Activated CD4-positive, alpha-beta T cell treated with anti-CD3 and anti-CD28 coated beads for 36 hours (primary cell): Measurements from ENCODE around the gene VGLL3. TPM values are rescaled to one million over a fixed set of nuclear protein-coding genes. Genes with fewer than 3 reads are reported as not detected.
"Not testable (repeated sequence)": the region's sequence is repeated elsewhere in the genome, so short reads cannot be mapped to it uniquely, and the experiment has no call there.

ENCODE experiments used
- ATAC-seq: fragments of 200-7000 bp; cut with Tn5 transposase; one replicate; pipeline ENCODE4 v1.10.0; 2021; ENCODE audit warnings: mild to moderate bottlenecking, moderate library complexity
- CTCF ChIA-PET: fragments of 350-600 bp; sonication (Branson Sonifier 250); formaldehyde crosslinking; loops from one replicate; lab custom pipeline; 2021; ENCODE audit warnings: antibody characterized with exemption; lab: Charles Lee
- POLR2A ChIA-PET: fragments of 350-600 bp; sonication (Branson Sonifier 250); formaldehyde crosslinking; loops from one replicate; lab custom pipeline; 2021; ENCODE audit warnings: antibody characterized with exemption, inconsistent platforms; lab: Charles Lee
- DNase-seq: peaks from one replicate; pipeline ENCODE4 v3.0.0-alpha.2; 2020
- H3K27ac Mint-ChIP-seq: one replicate; pipeline ENCODE4 v1.8.0; 2021; ENCODE audit warnings: mixed read lengths
- H3K27me3 Mint-ChIP-seq: one replicate; pipeline ENCODE4 v1.8.0; 2021; ENCODE audit warnings: mixed read lengths
- H3K36me3 Mint-ChIP-seq: one replicate; pipeline ENCODE4 v1.8.0; 2021; ENCODE audit warnings: low read depth, mixed read lengths
- H3K4me1 Mint-ChIP-seq: one replicate; pipeline ENCODE4 v1.8.0; 2021; ENCODE audit warnings: mixed read lengths
- H3K4me3 Mint-ChIP-seq: one replicate; pipeline ENCODE4 v1.8.0; 2021; ENCODE audit warnings: mild to moderate bottlenecking, moderate library complexity, mixed read lengths
- H3K9me3 Mint-ChIP-seq: one replicate; pipeline ENCODE4 v1.8.0; 2021; ENCODE audit warnings: low read depth, mixed read lengths
- intact Hi-C, 2 experiments: fragments of 100-400 bp; cut with DNase I in 1 of 2; cut with micrococcal nuclease in 1 of 2; formaldehyde crosslinking; loops; one replicate each; pipeline versions ENCODE4 v1.14.2 to v1.15.1; 2022 to 2024; cut with DNase I, micrococcal nuclease
- total RNA-seq, 2 experiments: library from RNA; stranded (reverse); gene quantifications; one replicate each; pipeline ENCODE4 v1.2.3, GENCODE V29; 2021

VGLL3 gene
- total RNA-seq, 2 experiments from 2014 or later, result not detected

DNA sequence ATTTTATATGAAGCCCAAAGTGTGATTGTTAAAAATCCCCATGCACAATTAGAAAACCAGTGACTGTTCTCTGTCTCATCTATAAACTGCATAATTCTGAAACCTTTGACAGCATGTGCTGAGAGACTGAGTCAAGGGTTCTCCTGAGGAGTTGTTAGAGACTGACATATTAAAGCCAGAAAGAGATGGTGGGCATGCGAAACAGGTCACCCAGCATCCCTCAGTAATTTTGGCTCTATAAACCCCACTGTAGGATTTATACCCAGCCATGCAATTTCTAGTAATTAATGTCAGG lies 3.6 kb downstream of the VGLL3 start:
- Mint-ChIP-seq H3K27me3 (peaks cover 17% of the 10 kb centered on the region), H3K4me3 (no peak overlapping the region), H3K9me3 (no peaks in the 10 kb centered on the region), H3K36me3 (no peaks in the 10 kb centered on the region), H3K27ac (no peak overlapping the region), H3K4me1 (peaks cover 5% of the 10 kb centered on the region)
- CTCF ChIA-PET, result no interaction called here
- POLR2A ChIA-PET, result no interaction called here
- no peak for DNase-seq
- no peak for ATAC-seq
- intact Hi-C loops, result no loop called here

DNA sequence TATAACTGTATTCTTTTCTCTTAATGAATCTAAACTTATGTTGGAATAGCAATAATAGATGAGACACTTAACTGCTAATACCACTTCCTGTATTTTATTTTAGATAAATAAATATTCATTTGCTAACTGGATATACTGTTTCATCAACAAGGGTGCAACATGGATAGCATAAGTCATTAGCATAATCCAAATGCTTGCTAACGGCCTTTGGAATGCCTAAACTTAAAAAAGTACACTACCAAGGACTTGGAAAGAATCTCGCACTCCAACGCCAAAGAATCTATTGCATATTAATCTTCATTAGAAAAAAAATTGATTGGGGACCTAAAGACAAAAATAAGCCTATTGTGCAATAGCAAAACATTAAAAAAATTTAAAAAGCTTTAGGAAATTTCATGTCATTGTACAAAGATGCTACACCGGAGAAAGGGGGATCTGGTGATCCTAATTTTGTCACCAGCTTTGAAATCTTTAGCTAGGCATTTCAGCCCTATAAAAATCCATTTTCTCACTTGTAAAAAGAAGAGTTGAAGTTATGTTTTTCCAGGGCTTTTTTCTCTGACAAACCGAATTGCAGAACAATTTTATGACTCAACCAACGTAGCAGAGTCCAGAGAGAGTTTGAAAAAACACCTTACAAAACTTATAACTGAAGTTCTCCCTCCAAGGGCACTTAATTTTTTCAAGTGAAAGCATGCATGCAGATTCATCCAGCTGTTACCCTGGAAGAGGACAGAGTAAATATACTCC lies 4.1 kb downstream of the VGLL3 start:
- CTCF ChIA-PET, result no interaction called here
- ATAC-seq (no peak), DNase-seq (no peak)
- no peaks in the 10 kb centered on the region for H3K9me3 Mint-ChIP-seq
- H3K27me3 Mint-ChIP-seq, result peaks cover 14% of the 10 kb centered on the region
- H3K27ac Mint-ChIP-seq, result no peak overlapping the region
- POLR2A ChIA-PET, result no interaction called here
- H3K36me3 Mint-ChIP-seq, result no peaks in the 10 kb centered on the region
- intact Hi-C loops, result no loop called here
- H3K4me1 Mint-ChIP-seq, result peaks cover 5% of the 10 kb centered on the region
- no peak overlapping the region for H3K4me3 Mint-ChIP-seq

DNA sequence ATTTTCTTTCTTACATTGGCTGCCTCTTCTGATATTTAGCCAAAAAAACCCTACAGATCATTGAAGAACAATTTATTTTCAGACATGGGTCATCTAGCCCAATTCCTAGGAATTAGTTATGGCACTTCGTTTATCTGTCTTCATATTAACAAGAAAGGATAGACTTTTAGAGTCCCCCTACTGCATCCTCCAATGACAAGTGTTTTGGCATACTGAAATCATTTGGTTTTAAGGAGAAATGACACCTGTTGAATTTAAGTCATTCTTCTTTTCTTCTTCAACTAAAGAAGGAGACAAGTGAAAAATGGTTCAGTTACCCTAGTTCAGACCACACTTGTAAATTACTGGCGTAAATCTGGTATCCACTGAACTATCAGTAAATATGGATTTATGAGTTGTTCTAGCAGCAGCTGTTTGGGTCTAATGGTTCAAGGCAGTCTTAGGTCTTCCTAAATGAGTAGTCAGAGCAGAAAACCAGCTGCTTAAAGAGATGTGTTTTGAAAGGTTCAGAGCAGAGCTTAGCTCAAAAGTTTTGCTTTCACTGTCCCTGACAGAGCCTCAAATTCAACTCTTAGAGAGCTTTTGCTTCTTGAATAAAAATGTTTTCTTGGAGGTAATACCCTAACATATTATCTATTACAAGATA lies 5.6 kb downstream of the VGLL3 start:
- ATAC-seq, result no peak
- ChIA-PET POLR2A (no interaction called here), CTCF (no interaction called here)
- Mint-ChIP-seq H3K4me1 (peaks cover 5% of the 10 kb centered on the region), H3K27ac (no peak overlapping the region), H3K4me3 (no peak overlapping the region), H3K36me3 (no peaks in the 10 kb centered on the region), H3K27me3 (peaks cover 14% of the 10 kb centered on the region), H3K9me3 (no peaks in the 10 kb centered on the region)
- no peak for DNase-seq
- intact Hi-C loops, result no loop called here

DNA sequence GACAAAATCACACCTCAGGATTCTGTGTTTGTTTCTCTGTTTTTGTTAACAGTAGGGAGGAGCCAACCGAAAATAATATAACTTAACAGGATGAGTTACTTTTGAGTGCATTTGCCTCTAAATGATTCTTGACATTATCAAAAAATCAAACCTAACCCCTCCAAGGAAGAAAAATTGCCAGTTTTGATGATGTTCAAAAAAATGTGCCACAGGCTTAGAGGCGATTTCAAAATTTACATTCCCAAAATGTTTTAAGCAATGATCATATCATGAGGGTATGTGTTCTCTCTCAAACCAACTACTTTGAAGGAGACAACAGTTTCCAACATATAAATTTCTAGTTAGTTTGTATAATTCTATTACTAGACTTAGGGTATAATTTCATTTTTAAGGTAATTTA lies 6.7 kb downstream of the VGLL3 start:
- Mint-ChIP-seq H3K36me3 (no peaks in the 10 kb centered on the region), H3K27me3 (peaks cover 6% of the 10 kb centered on the region), H3K4me3 (no peak overlapping the region), H3K9me3 (no peaks in the 10 kb centered on the region), H3K27ac (no peak overlapping the region), H3K4me1 (no peaks in the 10 kb centered on the region)
- no peak for DNase-seq
- intact Hi-C loops, result no loop called here
- POLR2A ChIA-PET, result no interaction called here
- ATAC-seq, result no peak
- CTCF ChIA-PET, result no interaction called here

DNA sequence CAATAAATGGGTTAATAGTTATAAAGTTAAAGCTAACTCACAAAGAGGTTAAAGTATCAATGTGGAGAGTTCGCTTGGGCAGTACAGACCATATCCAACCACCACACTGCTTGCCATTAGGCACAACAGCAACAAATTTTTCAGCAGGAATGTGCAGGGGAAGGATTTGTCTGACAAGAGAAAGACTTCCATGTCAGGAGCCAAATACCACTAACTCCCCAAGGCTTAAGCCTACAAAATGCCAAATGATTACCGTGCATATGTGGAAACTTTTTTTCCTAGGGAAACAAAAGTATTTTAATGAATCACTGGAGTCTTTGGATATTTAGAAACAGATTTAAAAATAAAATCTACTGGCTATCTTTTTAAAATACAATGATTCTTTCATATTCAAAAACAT lies 8.1 kb downstream of the VGLL3 start:
- no peaks in the 10 kb centered on the region for H3K36me3 Mint-ChIP-seq
- H3K27me3 Mint-ChIP-seq, result peaks cover 1% of the 10 kb centered on the region
- H3K27ac Mint-ChIP-seq, result no peak overlapping the region
- H3K4me1 Mint-ChIP-seq, result no peaks in the 10 kb centered on the region
- H3K4me3 Mint-ChIP-seq, result no peak overlapping the region
- ChIA-PET CTCF (no interaction called here), POLR2A (no interaction called here)
- ATAC-seq (no peak), DNase-seq (no peak)
- H3K9me3 Mint-ChIP-seq, result no peaks in the 10 kb centered on the region
- intact Hi-C loops, result no loop called here

DNA sequence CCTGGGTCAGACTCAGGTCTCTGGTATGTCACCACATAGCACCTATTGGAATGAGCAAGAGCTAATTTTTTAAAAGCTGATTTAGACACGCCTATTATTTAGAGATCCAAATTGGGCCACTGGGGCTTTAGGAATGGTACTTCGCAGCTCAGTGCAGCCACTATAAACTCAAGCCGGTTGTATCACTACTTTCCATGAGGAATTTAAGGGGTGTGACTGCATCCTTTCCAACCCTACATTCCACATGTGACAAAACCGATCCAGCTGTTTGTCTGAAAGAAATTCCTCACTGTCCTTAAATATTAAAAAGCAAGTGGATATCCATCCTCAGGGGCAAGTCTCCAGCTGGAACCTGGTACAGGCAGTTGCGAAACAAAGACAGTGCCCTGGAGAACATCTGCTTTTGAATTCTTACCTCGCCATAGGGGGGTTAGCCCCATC lies 12.8 kb downstream of the VGLL3 start:
- H3K4me3 Mint-ChIP-seq, result no peak overlapping the region
- H3K4me1 Mint-ChIP-seq, result no peaks in the 10 kb centered on the region
- no peak for DNase-seq
- ChIA-PET CTCF (no interaction called here), POLR2A (no interaction called here)
- H3K36me3 Mint-ChIP-seq, result no peaks in the 10 kb centered on the region
- no peak for ATAC-seq
- intact Hi-C loops, result no loop called here
- no peaks in the 10 kb centered on the region for H3K27me3 Mint-ChIP-seq
- no peaks in the 10 kb centered on the region for H3K9me3 Mint-ChIP-seq
- H3K27ac Mint-ChIP-seq, result no peak overlapping the region

DNA sequence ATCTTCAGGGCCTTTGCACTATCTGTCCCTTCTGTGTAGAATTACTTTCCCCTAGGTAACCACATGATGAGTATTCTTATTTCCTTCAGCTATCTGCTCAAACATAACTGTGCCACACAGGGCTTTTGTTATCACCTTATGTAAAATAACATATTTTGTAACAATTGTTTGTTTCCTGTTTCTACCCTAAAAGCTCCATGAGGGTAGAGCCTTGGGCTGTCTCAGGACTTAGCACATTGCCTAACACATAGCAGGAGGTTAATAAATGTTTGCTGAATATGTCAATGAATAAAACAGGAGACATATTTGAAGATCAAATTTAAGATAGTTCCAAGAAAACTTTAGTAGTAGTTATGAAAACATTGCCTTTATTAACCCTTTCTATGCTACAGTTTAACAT lies 14.7 kb downstream of the VGLL3 start:
- no peaks in the 10 kb centered on the region for H3K27me3 Mint-ChIP-seq
- ATAC-seq (no peak), DNase-seq (no peak)
- ChIA-PET POLR2A (interaction anchor here (0.6 kb wide), 1 partner anchor 47 kb away, joined by 3 read pairs; no protein-coding TSS in a partner anchor), CTCF (no interaction called here)
- H3K4me3 Mint-ChIP-seq, result no peak overlapping the region
- no peaks in the 10 kb centered on the region for H3K36me3 Mint-ChIP-seq
- intact Hi-C loops, result no loop called here
- H3K27ac Mint-ChIP-seq, result no peak overlapping the region
- no peaks in the 10 kb centered on the region for H3K4me1 Mint-ChIP-seq
- H3K9me3 Mint-ChIP-seq, result no peaks in the 10 kb centered on the region

DNA sequence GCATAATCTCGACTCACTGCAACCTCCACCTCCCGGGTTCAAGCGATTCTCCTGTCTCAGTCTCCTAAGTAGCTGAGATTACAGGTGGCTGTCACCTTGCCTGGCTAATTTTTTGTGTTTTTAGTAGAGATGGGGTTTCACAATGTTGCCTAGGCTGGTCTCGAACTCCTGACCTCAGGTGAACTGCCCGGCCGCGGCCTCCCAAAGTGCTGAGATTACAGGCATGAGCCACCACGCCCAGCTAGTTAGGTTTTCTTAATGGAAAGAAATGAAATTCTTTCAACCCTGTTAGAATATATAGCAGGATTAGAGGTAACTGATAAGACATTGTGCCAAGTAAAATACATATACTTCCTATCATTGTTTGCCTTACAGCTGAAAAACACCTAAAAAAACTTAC lies 16.8 kb downstream of the VGLL3 start:
- H3K4me1 Mint-ChIP-seq, H3K27ac Mint-ChIP-seq, H3K9me3 Mint-ChIP-seq, DNase-seq, intact Hi-C loops, H3K4me3 Mint-ChIP-seq, POLR2A ChIA-PET, CTCF ChIA-PET, H3K27me3 Mint-ChIP-seq, ATAC-seq, H3K36me3 Mint-ChIP-seq: not testable (repeated sequence)

DNA sequence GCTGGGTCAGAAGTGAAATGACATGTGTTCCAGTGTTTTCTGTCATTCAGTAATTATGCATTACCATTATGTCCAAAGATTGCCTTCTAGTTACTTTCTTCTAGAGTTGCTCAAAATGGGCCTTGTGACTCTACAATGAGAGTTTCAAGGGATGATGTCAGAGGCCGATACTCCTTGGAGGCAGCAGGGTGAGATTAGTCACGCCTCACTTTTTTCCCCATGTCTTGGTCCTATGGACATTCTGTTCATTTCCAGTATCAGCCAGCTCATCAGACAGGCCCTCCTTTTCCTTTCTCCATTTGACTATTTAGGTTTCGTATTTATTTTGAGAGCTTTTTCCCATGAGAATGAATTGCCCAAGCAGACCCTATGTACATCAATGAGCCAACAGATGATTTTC lies 17.5 kb downstream of the VGLL3 start:
- Mint-ChIP-seq H3K36me3 (no peaks in the 10 kb centered on the region), H3K27ac (no peak overlapping the region), H3K4me3 (no peak overlapping the region), H3K9me3 (peaks cover 2% of the 10 kb centered on the region), H3K4me1 (no peaks in the 10 kb centered on the region), H3K27me3 (no peaks in the 10 kb centered on the region)
- DNase-seq (no peak), ATAC-seq (no peak)
- intact Hi-C loops, result no loop called here
- POLR2A ChIA-PET, result no interaction called here
- CTCF ChIA-PET, result no interaction called here

DNA sequence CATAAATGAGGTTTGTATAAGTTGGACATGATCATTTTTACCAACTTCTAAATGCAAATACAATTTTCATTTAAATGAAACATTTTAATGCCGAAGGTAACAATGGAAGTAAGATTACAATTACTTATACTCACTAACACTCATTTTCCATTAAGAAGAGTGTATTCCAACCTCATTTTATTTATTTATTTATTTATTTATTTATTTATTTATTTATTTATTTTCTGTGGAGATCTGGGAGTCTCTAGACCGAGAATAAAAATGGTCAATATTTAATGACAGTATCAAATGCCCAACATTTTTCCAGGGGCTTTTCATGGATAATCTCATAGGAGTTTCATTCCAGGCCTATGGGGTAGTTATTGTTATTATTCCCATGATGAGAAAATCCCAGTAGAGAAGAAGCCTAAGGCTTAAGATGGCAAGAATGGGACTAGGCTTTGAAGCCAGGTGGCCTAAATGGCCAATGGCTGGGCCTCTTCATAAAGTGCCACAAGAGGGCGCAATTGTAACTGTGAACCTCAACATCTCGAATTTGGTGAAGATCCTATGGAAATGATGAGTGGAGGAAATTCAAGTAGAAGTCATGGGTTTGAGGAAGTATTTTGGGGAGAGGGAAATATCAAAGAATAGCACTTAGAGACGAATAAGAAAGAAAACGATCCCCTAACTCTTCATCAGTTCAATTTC lies 21.3 kb downstream of the VGLL3 start:
- H3K9me3 Mint-ChIP-seq, result peaks cover 2% of the 10 kb centered on the region
- peak; percentile 53 for DNase-seq
- CTCF ChIA-PET, result interaction anchor here (0.6 kb wide), 1 partner anchor 119 kb away, joined by 4 read pairs; no protein-coding TSS in a partner anchor
- POLR2A ChIA-PET, result no interaction called here
- no peaks in the 10 kb centered on the region for H3K4me1 Mint-ChIP-seq
- intact Hi-C loops, result loop anchor here (1.0 to 10.0 kb wide), 3 partner anchors 114 to 199 kb away; no protein-coding TSS in a partner anchor
- no peak for ATAC-seq
- H3K36me3 Mint-ChIP-seq, result no peaks in the 10 kb centered on the region
- H3K4me3 Mint-ChIP-seq, result no peak overlapping the region
- H3K27ac Mint-ChIP-seq, result no peak overlapping the region
- no peaks in the 10 kb centered on the region for H3K27me3 Mint-ChIP-seq

DNA sequence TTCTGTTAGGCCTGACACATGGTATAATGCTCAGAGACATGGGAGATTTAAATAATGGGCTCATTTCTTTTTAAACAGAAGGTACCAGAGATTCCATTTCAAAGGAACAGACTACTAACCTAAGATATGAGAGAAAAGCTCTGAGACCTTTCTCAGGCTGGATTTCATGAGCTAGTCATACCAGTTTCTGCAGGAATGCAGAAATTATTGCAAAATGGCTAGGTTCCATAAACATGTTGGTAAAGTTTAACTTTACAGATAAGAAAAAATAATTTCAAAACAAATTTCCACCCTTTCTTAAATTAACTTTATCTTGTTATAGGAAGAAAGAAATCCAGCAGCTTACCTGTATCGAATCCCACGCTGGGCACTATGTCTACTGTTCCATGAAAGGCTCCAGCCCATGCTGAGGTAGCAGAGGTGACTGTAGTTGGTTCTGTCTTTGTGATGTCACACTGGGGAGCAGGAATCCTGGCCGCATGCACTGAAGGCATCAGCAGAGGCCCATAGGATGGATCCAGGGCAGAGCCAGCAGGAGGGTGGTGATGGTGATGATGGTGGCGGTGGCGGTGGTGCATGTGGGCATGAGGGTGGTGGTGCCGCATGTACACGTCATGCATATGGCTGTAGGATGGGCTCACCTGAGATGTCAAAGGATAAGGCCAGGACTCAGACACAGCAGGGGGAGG lies 22.6 kb downstream of the VGLL3 start:
- intact Hi-C loops, result loop anchor here in 1 of 2 experiments (10.0 kb wide), 1 partner anchor 196 kb away; no protein-coding TSS in a partner anchor
- Mint-ChIP-seq H3K27me3 (no peaks in the 10 kb centered on the region), H3K4me3 (no peak overlapping the region), H3K36me3 (no peaks in the 10 kb centered on the region), H3K4me1 (no peaks in the 10 kb centered on the region), H3K9me3 (peaks cover 2% of the 10 kb centered on the region), H3K27ac (no peak overlapping the region)
- DNase-seq, result no peak
- no peak for ATAC-seq
- ChIA-PET POLR2A (no interaction called here), CTCF (interaction anchor here (0.5 to 1.7 kb wide), 3 partner anchors 121 to 594 kb away, joined by 3 to 4 read pairs (median 3); no protein-coding TSS in a partner anchor)
